Measurements from ENCODE around the gene LRRC56. TPM values are rescaled to one million over a fixed set of nuclear protein-coding genes. Genes with fewer than 3 reads are reported as not detected.
A peak's percentile ranks its signal among the peaks of the same experiment; 100 is the strongest.

Gene LRRC56
- total RNA-seq, 1 donor from 2014 or later: 0.26 TPM

GRCh38 chr11:494761-495536 lies 42.4 kb upstream of the LRRC56 start:
- H3K4me3 ChIP-seq (ENCODE audit: low read depth, low read length): no peak overlapping the region
- no peaks in the 10 kb centered on the region for H3K27me3 ChIP-seq (ENCODE audit: control insufficient read depth, insufficient read depth, low read length)
- no peak for FAIRE-seq
- DNase-seq (ENCODE audit: low read depth): no peak
- TF ChIP-seq CTCF (IDR thresholded peaks at IDR 0.05; ENCODE audit: insufficient read depth, low read length, severe bottlenecking): no peak
- H3K36me3 ChIP-seq (ENCODE audit: control insufficient read depth, insufficient read depth, low read length): peaks cover 38% of the 10 kb centered on the region

GRCh38 chr11:495537-495931 lies 41.8 kb upstream of the LRRC56 start:
- DNase-seq (ENCODE audit: low read depth) (no peak), FAIRE-seq (no peak)
- Histone ChIP-seq H3K4me3 (ENCODE audit: low read depth, low read length) (no peak overlapping the region), H3K27me3 (ENCODE audit: control insufficient read depth, insufficient read depth, low read length) (no peaks in the 10 kb centered on the region), H3K36me3 (ENCODE audit: control insufficient read depth, insufficient read depth, low read length) (peaks cover 44% of the 10 kb centered on the region)
- no peak for TF ChIP-seq CTCF (IDR thresholded peaks at IDR 0.05; ENCODE audit: insufficient read depth, low read length, severe bottlenecking)

- DNase-seq (ENCODE audit: low read depth) (no peak), FAIRE-seq (peak; percentile 98)
- H3K4me3 ChIP-seq (ENCODE audit: low read depth, low read length): no peak overlapping the region
- H3K27me3 ChIP-seq (ENCODE audit: control insufficient read depth, insufficient read depth, low read length): no peaks in the 10 kb centered on the region
- no peak for TF ChIP-seq CTCF (IDR thresholded peaks at IDR 0.05; ENCODE audit: insufficient read depth, low read length, severe bottlenecking)
- peaks cover 51% of the 10 kb centered on the region for H3K36me3 ChIP-seq (ENCODE audit: control insufficient read depth, insufficient read depth, low read length)
Observed at GRCh38 chr11:496834-497564, 40.3 kb upstream of the LRRC56 start.

DNA sequence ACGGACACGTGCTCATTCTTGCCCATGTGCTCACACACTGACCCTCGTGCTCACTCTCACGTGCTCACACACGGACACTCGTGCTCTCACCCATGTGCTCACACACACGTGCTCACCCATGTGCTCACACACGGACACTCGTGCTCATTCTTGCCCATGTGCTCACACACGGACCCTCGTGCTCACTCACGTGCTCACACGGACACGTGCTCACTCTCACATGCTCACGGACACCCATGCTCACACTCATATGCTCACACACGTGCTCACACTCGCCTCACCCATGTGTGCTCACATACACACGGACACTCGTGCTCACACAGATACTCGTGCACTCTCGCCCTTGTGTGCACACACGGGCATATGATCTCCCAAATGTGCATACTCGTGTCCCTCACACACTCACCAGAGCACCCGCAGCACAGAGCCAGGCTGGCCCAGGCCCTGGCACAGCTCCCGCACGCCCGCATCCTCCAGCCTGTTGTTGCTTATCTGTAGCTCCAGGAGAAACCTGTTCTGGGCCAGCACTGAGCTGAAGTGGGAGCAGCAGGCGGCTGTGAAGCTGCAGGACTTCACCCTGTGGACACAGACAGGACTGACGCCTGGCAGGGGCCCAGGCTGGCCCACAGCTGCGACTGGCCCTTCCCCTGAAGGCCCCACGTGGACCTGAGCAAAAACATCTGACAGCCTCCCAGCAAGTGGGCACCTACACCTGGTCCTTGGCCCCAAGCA lies 39.6 kb upstream of the LRRC56 start:
- DNase-seq (ENCODE audit: low read depth): no peak
- H3K27me3 ChIP-seq (ENCODE audit: control insufficient read depth, insufficient read depth, low read length): no peaks in the 10 kb centered on the region
- TF ChIP-seq CTCF (IDR thresholded peaks at IDR 0.05; ENCODE audit: insufficient read depth, low read length, severe bottlenecking): no peak
- peaks cover 55% of the 10 kb centered on the region for H3K36me3 ChIP-seq (ENCODE audit: control insufficient read depth, insufficient read depth, low read length)
- H3K4me3 ChIP-seq (ENCODE audit: low read depth, low read length): no peak overlapping the region
- peak; percentile 93 for FAIRE-seq

DNA sequence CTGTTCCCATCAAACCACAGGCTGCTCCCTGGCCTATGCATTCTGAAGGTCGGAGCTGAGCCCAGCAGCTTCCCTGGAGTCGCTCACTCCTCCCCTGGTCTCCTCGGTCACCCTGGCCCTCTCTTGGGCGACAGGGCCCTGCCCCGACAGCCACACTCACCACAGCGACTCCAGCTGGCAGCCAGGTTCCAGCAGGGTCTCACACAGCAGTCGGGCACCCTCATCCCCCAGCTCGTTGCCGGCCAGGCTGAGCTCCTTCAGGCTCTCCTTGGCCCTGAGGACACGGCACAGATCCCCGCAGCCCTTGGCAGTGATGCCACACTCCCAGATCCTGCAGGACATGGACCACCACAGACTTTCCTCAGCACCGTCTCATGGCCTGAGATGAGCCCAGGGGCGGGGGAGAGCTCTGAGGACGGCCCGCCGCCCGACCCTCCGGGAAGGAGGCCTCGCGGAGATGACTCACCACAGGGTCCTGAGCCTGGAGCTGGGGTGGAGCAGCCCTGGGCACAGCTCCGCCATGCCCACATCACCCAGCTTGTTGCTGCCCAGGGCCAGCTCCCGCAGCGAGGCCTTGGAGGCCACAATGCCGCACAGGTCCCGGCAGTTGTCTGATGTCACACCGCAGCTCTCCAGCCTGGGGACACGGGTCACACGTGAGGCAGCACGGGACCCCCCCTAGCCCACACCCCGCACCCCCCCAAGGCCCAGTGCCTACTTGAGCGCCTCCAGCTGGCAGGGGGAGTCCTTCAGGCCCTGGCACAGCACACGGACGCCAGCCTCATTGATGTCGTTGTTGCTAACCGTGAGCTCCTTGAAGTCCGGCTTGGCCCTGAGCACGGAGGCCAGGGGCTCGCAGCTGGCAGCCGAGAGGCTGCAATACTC lies 38.8 kb upstream of the LRRC56 start:
- DNase-seq (ENCODE audit: low read depth) (no peak), FAIRE-seq (no peak)
- Histone ChIP-seq H3K27me3 (ENCODE audit: control insufficient read depth, insufficient read depth, low read length) (no peaks in the 10 kb centered on the region), H3K36me3 (ENCODE audit: control insufficient read depth, insufficient read depth, low read length) (peaks cover 56% of the 10 kb centered on the region), H3K4me3 (ENCODE audit: low read depth, low read length) (no peak overlapping the region)
- TF ChIP-seq CTCF (IDR thresholded peaks at IDR 0.05; ENCODE audit: insufficient read depth, low read length, severe bottlenecking): no peak

Data from bronchial epithelial cell (primary cell).